ENCODE measurements around the gene RNF149.
"Not testable (repeated sequence)": the region's sequence is repeated elsewhere in the genome, so short reads cannot be mapped to it uniquely, and the experiment has no call there.

Gene RNF149

DNA sequence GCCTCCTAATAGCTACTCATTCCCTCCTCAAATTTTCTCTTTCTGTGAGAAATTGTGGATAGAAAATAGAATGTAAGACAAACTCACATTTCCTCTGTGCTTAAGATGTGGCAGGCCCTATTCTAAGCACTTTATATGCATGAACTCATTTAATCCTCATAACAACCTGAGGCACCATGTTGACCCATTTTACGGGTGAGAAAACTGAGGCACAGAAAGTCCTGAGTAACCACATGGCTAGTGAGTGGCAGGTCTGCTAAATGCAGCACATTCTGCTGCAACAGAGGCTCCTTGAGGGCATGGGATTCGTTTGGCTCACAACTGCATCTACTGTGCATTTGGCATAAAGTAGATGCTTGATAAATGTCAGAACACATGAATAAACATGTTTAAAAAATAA, 22.7 kb upstream of the RNF149 start:
- TF ChIP-seq, protein P1, sequence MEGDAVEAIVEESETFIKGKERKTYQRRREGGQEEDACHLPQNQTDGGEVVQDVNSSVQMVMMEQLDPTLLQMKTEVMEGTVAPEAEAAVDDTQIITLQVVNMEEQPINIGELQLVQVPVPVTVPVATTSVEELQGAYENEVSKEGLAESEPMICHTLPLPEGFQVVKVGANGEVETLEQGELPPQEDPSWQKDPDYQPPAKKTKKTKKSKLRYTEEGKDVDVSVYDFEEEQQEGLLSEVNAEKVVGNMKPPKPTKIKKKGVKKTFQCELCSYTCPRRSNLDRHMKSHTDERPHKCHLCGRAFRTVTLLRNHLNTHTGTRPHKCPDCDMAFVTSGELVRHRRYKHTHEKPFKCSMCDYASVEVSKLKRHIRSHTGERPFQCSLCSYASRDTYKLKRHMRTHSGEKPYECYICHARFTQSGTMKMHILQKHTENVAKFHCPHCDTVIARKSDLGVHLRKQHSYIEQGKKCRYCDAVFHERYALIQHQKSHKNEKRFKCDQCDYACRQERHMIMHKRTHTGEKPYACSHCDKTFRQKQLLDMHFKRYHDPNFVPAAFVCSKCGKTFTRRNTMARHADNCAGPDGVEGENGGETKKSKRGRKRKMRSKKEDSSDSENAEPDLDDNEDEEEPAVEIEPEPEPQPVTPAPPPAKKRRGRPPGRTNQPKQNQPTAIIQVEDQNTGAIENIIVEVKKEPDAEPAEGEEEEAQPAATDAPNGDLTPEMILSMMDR (IDR thresholded peaks at IDR 0.05; ENCODE audit: insufficient read depth, low read depth, low read length, missing control alignments), result no peak
- no peak for DNase-seq (ENCODE audit: low read depth)
- no peak overlapping the region for H3K4me3 ChIP-seq (ENCODE audit: low read depth, low read length)

DNA sequence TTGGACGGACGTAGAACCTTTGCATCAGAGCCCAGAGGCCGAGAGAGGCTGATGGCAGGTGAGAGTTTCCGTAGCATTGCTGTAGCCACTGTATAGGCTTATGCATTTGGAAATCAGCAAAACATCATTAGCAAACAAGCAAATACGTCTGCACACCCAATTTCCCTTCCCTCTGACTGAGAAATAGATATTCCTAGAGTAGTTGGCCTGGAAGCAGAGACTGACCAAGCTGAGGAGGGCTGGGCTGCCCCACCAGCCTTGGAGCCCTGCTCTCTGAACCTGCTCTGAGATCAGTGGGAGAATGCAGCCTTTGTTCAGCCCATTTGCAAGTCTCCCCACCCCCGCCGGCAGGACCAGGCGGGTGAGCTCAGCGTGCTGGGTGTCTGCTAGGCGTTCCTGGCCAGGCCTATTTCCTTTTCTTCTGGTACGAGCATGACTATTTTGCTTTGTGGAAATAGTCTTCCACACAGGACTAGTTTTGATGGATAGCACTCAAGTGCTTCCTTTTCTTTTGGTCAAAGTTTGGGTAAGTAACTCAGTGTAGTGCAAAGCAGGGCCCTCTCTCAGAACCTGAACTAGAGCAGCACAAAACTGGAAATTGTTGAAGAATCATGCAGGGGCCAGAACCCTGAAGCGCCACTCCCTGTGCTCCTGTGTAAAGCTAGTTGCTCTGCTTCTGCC, 21.9 kb upstream of the RNF149 start:
- DNase-seq (ENCODE audit: low read depth), result no peak
- H3K4me3 ChIP-seq (ENCODE audit: low read depth, low read length), result no peak overlapping the region
- TF ChIP-seq, protein P1 (IDR thresholded peaks at IDR 0.05; ENCODE audit: insufficient read depth, low read depth, low read length, missing control alignments), result no peak

DNA sequence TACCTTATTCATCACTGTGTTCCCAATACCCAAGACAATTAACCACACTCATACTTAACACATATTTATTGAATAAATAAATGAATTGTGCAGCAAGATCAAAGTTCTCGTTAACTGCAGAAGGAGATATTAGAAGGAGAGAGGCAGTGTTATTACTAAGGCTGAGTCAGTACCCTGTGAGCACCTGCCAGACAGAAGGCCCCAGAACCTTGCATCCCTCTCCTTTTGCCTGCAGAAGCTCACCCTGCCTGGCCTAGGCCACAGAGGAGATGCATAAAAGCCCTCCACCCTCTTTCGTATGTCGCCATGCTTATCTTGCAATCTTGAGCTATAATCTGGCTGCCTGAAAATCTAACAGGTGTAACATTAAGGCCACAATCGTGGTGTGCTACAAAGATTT, 20.5 kb upstream of the RNF149 start:
- H3K4me3 ChIP-seq (ENCODE audit: low read depth, low read length), result no peak overlapping the region
- TF ChIP-seq, protein P1 (IDR thresholded peaks at IDR 0.05; ENCODE audit: insufficient read depth, low read depth, low read length, missing control alignments), result no peak
- no peak for DNase-seq (ENCODE audit: low read depth)

DNA sequence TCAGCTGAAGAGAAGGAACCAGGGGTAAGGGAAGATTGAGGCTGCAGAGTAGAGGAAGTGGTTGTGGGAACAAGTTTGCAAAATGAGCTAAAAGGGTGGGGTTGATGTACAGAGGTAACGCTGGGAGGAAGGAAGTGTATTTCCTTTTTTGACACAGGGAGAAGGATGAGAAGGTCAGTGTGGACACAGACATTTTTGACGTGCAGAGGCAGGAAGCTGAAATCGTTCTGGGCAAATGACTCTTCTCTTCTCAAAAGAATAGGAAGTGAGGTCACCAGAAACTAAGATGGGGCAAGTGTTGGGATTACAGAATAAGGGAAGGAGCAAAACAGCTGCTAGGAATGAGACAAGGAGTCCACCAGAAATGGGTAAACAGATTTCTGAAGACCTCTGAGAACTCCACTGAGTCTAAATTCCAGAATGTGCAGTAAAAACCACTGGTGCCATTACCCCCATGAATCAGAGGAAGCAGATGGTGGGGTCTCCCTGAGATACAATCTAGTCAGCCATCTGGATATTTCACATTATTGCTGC, 20.0 kb upstream of the RNF149 start:
- DNase-seq (ENCODE audit: low read depth), result peak; percentile 36
- H3K4me3 ChIP-seq (ENCODE audit: low read depth, low read length), result no peak overlapping the region
- TF ChIP-seq, protein P1 (IDR thresholded peaks at IDR 0.05; ENCODE audit: insufficient read depth, low read depth, low read length, missing control alignments), result no peak

DNA sequence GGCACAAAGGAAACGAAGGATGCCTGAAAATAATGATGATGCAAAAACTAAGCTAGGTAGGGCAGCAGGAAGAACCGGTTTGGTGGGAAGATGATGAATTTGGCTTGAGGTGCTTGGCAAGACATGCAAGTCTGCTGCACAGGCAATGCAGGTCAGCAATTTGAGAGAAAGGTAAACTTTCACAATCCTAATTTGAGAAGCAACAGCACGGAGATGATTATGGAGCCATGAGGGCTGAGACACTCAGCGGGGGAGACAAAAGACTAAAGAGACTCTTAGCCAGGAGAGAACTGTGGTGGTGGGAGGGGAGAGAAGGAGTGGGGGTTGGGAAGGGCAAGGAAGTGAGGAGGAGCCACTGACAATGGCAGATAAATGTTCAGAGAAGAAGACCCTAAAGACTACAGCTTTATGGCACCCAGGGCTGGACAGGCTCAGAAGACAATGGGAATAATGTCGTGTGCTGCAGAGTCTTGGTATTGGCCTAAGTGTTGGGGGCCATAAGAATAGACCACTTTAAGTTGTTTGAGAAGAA, 19.4 kb upstream of the RNF149 start:
- no peak overlapping the region for H3K4me3 ChIP-seq (ENCODE audit: low read depth, low read length)
- TF ChIP-seq, protein P1 (IDR thresholded peaks at IDR 0.05; ENCODE audit: insufficient read depth, low read depth, low read length, missing control alignments), result no peak
- DNase-seq (ENCODE audit: low read depth), result no peak

DNA sequence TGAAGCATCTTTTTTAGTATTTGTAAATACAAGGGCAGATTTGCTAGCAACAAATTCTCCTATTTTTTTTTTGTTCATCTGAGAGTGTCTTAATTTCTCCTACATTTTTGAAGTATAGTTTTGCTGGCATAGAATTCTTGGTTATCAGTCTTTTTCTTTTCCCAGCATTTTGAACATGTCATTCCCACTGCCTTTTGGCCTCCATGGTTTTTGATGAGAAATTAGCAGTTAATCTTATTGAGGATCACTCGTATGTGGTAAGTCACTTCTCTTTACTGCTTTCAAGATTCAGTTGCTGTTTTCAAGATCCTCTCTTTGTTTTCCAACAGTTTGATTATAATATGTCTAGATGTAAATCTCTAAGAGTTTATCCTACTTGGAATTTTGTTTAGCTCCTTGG, 16.9 kb upstream of the RNF149 start:
- TF ChIP-seq, protein P1 (IDR thresholded peaks at IDR 0.05; ENCODE audit: insufficient read depth, low read depth, low read length, missing control alignments), result no peak
- no peak overlapping the region for H3K4me3 ChIP-seq (ENCODE audit: low read depth, low read length)
- DNase-seq (ENCODE audit: low read depth), result no peak

DNA sequence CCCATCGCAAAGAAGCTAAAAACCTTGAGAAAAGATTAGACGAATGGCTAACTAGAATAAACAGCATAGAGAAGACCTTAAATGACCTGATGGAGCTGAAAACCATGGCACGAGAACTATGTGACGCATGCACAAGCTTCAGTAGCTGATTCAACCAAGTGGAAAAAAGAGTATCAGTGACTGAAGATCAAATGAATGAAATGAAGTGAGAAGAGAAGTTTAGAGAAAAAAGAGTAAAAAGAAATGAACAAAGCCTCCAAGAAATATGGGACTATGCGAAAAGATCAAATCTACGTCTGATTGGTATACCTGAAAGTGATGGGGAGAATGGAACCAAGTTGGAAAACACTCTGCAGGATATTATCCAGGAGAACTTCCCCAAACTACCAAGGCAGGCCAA, 8.1 kb upstream of the RNF149 start:
- H3K4me3 ChIP-seq (ENCODE audit: low read depth, low read length); DNase-seq (ENCODE audit: low read depth): not testable (repeated sequence)

Measured in GM12865 (cell line).